SU-DHL-6 (cell line): ENCODE data around the gene AXIN2.

ENCODE experiments used
- EZH2phosphoT487 ChIP-seq: fragments of 200-600 bp; sonication (generic), shearing (Covaris generic); conservative IDR thresholded peaks from 2 replicates; pipeline ENCODE4 v1.6.1; 2018; ENCODE audit warnings: mild to moderate bottlenecking, antibody characterized with exemption, low read length, moderate library complexity, mixed read lengths
- TF ChIP-seq, protein P1 (sequence below): fragments of 200-600 bp; sonication (generic); IDR thresholded peaks from one replicate; pipeline ENCODE4 v1.5.1; 2017; ENCODE audit warnings: antibody characterized with exemption, mild to moderate bottlenecking, low read length, moderate library complexity; ENCODE audit not compliant: insufficient read depth, poor library complexity, severe bottlenecking

DNA sequence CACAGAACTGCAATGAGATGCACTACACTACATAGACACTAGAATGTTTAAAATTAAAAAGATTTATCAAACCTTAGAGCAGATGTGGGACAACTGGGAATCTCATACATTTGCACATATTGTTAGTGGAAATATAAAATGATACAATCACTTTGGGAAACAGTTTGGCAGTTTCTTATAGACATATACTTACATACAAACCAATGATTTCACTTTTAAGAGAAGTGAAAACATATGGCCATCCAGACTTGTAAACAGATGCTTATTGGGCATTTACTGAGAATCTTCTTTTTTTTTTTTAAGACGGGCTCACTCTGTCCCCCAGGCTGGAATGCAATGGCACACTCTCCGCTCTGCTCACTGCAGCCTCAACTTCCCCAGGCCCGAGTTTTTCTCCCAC lies 50.1 kb downstream of the AXIN2 start:
- TF ChIP-seq, protein P1, sequence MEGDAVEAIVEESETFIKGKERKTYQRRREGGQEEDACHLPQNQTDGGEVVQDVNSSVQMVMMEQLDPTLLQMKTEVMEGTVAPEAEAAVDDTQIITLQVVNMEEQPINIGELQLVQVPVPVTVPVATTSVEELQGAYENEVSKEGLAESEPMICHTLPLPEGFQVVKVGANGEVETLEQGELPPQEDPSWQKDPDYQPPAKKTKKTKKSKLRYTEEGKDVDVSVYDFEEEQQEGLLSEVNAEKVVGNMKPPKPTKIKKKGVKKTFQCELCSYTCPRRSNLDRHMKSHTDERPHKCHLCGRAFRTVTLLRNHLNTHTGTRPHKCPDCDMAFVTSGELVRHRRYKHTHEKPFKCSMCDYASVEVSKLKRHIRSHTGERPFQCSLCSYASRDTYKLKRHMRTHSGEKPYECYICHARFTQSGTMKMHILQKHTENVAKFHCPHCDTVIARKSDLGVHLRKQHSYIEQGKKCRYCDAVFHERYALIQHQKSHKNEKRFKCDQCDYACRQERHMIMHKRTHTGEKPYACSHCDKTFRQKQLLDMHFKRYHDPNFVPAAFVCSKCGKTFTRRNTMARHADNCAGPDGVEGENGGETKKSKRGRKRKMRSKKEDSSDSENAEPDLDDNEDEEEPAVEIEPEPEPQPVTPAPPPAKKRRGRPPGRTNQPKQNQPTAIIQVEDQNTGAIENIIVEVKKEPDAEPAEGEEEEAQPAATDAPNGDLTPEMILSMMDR: no peak
- TF ChIP-seq EZH2phosphoT487: no peak
